Ramos (cell line): ENCODE data around the gene CACNA1D.

Experiments
- in situ Hi-C: fragments of 300-500 bp; cut with MboI; formaldehyde crosslinking; loops from one replicate; pipeline ENCODE4 v1.14.3; 2022; ENCODE audit warnings: low sequenced_read_pairs; ENCODE audit not compliant: unreplicated experiment

CACNA1D gene

DNA sequence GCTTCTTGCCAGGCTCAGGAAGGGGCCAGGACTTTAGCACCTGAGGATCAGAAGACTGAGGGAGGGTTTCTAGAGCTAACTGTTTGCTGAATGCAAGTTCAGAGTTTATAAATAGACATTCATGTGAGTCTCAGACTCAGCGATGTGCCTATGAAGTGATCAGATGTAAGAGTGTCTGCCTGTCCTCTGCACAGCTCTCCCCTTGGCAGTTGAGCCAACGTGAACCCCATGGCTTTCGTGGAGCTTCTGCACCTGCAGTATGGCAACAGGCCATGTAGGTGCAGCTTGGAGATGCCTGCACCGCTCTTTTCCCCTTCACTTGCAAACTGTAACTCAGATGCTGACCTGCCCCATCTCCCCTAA, 209.9 kb downstream of the CACNA1D start:
- in situ Hi-C loops = loop anchor here (25.0 kb wide), 1 partner anchor 592 kb away; no protein-coding TSS in a partner anchor

DNA sequence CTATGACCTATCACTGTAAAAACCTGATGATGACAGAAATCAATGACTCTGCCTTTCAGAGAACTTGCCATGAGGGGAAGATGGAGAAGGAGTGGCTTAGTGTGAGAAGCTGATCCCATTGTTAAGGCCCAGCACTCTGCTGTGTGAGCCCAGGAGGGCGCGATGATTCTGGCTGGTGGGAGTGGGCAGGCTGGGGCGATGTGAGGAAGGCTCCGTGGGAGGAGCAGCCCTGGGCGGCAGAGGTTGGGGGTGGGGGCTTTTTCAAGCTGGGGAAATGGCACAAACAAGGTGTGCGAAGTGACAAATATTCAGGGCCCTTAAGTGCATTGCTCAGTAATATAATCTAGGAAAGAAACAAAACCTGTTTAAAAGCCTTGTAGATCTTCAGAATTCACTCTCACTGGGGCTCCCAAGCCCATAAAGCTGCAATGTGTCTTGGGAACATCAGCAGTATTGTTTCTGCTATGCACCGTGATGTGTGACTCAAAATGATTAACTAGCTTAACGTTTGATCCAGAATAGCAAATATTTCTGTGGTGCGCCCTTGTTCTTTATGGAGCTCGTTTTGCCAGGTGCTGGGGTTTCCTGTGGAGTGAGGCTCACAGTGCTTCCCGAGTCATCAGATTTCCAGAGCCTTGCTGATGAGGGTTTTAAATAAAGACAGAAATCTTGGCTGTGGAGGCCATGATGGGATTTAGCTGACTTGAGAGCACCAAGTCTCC, 210.8 kb downstream of the CACNA1D start:
- in situ Hi-C loops = loop anchor here (25.0 kb wide), 1 partner anchor 593 kb away; no protein-coding TSS in a partner anchor

DNA sequence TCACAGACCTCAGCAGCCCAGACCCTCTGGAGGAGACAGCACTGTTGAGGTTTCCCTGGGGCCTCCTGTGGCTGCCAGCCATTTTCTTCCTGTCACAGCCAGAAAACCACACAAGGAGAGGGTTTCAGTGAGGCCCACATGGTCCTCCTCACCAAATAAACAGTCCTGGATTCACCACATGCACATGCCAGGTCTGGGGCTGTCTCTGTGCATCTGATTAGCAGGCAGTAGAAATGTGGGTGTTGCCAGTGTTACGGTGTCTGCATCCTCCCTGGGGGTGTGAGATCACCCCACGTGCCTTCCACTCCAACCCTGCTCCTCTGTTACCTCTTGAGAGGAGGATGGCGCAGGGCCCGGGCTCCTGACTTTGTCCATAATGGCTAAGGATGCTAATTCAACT, 211.4 kb downstream of the CACNA1D start:
- in situ Hi-C loops = loop anchor here (25.0 kb wide), 1 partner anchor 593 kb away; no protein-coding TSS in a partner anchor

DNA sequence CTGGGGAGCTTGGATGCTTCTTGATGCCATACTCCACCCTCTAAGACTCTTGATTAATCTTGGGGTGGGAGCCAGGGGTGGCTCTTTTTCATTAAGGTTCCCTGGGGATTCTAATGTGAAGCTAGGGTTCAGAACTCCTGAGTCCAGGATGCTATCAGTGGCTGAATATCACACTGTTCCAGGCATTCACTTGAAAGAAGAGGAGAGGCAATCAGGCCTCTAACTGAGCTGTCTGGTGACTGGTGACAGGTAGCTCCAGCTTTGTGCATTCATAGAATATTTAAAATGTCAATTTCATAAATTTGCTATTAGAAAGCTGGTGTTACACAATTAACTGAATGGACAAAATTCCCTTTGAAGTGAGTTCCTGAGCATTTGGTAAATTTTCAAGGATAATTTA, 212.8 kb downstream of the CACNA1D start:
- in situ Hi-C loops = loop anchor here (25.0 kb wide), 1 partner anchor 595 kb away; no protein-coding TSS in a partner anchor

DNA sequence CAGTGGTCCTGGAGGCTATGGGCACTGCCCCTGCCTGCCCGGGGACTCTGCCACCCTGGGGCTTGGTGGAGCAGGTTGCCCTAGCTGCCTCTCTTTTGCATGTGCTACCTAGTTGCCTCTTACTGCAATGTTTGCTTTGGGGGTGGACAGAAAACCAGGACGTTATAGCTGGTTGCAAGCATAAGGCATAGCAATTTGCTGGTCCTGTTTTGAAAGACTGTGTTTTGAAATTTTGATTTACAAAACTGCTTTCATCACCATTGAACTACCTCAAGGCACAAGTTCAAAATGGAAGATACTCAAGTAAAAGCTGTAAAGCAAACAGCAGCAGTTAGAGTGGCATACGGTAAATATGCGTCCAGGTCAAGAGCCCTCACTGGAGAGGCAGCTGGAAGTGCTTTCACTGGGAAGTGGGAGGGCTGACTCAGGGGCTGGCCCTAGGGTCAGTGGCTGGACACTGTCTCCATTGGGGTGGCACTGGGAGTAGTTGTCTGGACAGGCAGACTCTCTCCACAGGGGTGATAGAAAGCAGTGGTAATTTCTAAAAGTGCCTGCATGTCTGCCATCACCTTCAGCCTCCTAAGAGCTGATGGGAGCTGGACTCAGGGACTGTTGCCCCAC, 213.7 kb downstream of the CACNA1D start:
- in situ Hi-C loops = loop anchor here (25.0 kb wide), 1 partner anchor 596 kb away; no protein-coding TSS in a partner anchor

DNA sequence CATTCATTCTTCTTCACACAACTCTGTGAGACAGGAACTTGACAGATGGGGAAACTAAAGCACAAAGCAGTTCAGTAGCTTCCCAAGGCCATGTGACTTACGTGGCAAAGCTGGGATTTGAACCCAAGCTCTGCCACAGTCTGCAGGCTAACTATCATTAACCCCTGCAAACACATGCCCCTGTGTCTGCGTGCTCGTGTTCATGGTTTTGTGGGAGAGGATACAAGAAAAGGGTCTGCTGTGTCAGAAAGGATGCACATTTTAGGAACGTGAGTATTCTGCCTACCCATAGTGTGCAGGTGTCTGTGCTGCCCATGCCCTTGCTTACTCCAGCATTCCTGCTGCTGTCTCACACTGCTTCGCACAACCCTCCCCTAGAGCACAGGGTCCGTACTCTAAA, 214.8 kb downstream of the CACNA1D start:
- in situ Hi-C loops = loop anchor here (25.0 kb wide), 1 partner anchor 597 kb away; no protein-coding TSS in a partner anchor

DNA sequence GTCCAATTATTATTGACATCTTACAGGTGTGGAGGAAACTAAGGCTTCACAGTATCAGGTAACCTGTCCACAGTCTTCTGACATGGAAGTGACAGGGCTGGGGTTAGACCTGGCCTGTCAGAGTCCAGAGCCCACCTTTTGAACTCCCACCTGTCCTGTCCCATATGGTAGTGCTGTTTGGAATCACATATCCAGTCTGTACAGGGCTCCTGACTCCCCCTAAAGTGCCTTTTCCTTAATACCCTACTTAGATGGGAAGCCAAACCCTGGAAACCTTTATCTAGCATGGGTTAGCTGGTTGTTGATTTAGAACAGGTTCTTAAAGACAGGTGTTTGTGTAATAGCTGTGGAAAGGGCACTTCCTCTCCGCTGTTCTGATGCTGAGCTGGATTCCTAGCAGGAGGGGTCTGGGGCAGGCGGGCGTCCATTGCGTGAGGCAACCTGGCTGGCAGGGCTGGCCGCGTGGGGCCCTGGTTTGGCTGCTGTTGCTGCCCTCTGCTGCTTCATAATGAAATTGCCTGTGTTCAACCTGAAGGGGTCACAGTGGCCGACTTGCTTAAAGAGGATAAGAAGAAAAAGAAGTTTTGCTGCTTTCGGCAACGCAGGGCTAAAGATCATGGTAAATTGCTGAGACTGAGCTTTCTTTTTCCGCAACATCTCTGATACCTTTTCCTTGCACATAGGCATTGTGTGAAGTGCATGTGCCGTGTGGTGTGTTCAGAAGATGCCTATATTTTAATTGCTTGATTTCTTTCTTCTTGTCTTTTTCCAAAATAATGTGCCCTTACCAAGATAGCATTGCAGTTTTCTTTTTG, 215.7 kb downstream of the CACNA1D start:
- in situ Hi-C loops = loop anchor here (10.0 to 25.0 kb wide), 2 partner anchors 335 to 598 kb away; no protein-coding TSS in a partner anchor

DNA sequence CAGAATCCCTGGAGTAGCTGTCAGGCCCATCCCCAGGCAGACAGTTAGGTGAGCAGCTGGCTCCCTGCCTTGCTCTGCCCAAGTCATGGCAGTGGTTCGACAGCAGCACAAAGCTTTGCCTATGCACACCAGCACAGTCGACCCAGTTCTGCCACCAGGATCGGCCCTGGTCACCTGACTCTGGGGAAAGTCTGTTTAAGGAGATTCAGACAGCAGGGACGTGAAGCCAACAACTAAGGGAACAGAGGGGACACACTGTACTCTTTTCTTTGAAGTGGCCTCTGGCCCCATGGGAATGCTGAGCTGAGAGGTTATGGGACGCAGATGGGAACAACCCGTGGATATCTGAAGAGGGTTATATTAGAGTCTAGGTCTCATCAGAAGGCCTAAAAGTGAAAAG, 217.0 kb downstream of the CACNA1D start:
- in situ Hi-C loops = loop anchor here (10.0 to 25.0 kb wide), 2 partner anchors 337 to 599 kb away; no protein-coding TSS in a partner anchor

DNA sequence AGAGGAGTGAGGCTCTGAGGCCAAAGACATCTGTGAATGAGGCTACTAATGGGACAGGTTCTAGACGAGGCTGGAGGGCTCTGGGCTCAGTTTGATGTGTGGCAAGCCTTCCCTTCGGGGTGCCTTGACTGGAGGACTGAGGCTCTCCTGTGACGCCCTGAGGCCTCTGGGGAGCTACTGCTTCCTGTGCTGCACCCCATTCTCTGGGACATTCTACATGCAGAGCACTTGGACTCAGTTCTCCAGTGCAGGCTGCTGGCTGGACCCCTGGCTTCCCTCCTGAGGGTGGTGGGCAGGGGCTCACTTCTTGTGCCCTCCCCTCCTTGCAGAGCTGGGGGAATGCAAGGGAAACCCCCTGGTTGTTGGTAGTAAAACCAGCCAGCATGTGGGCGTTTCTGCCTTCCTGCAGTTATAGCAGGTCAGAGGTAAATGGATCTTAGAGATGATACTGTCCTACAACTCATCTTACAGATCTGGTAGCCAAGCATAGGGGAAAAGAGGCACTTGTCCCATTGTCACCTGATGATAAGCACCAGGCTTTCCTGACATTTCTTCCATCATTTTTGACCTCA, 218.5 kb downstream of the CACNA1D start:
- in situ Hi-C loops = loop anchor here (10.0 to 25.0 kb wide), 2 partner anchors 338 to 601 kb away; no protein-coding TSS in a partner anchor

DNA sequence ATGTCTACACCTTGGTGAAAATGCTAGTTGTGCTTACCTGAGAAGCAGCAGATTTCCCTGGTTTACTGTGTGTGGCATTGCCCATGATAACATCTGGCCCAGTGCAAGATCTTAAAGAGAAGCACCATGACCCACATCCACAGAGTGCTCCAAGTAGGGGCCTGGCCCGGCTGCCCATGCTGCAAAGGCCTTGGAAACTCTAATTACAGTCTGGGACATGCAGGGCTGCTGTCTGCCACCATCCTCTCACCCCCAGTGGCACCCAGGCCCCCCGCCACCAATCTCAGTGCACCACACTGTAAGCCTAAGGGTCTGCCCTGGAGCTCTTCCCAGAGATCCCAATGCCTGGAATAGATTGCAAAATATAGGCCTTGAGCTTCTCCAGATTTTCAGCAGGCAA, 219.2 kb downstream of the CACNA1D start:
- in situ Hi-C loops = loop anchor here (10.0 to 25.0 kb wide), 2 partner anchors 339 to 601 kb away; no protein-coding TSS in a partner anchor

DNA sequence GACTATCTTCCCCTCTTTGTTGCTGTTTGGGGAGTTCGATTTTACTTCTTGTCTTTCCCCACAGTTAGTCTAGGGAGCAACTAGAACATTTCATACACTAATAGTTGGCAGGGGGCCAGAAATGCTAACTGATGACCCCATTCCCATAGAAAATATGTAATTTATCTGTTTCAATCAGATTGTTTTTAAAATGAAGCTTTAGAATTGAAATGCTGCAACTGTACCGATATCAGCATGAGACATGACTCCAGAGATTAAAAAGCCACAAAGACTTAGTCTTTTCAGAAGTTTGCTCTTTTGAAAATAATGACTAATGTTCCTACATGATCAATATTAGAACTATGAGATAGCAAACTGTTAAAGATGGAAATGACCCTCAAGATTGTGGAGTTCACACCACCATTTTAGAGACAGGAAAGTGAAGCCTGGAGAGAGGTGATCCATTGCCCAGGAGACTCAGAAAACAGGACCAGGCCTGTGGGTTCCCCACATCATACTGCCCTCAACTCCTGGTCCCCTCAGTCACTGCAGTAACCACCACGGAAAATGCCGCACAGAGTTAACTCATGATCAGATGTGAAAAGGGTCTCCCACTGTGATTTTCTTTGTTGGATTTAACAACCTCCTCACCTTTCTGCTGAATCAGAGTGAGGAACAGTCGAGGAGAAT, 221.5 kb downstream of the CACNA1D start:
- in situ Hi-C loops = loop anchor here (10.0 to 25.0 kb wide), 2 partner anchors 341 to 604 kb away; no protein-coding TSS in a partner anchor

DNA sequence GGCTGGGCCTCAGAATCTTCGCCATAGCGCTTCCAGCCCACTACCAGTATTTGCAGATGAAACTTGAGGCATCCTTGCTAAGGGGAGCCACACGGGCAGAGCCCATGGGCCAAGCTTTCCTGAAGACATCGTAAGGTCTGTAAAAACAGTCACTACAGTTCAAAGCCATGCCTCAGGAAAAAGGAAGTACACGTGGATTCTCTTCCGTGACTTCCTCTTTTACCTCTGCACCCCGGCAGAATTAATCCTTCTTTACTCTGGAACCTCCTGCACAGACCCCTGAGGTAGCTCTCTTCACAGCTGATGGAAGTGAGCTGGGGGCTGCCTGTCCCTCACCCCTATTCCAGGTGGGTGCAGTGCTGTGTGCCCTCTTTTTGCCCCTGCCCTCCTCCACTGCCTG, 222.6 kb downstream of the CACNA1D start:
- in situ Hi-C loops = loop anchor here (10.0 to 25.0 kb wide), 2 partner anchors 342 to 605 kb away; no protein-coding TSS in a partner anchor

DNA sequence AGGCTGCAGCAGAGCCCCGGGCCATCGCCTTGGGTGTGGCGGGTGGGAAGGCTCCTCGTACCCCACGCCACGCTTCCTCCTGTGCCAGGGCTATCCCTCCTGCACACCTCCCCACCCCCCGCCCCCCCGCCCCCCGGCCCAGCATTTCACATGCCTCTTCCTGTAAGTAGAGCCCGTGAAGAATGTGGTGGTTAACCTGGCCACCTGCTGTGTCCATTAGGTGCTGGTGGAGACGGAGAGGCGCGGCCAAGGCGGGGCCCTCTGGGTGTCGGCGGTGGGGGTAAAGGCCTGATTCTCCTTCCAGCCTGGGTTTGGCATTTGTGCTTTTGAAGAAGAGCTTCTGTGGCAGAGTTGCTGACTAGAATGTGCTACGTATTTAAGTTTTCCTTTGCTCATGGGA, 224.1 kb downstream of the CACNA1D start:
- in situ Hi-C loops = loop anchor here (10.0 to 25.0 kb wide), 2 partner anchors 344 to 606 kb away; no protein-coding TSS in a partner anchor

DNA sequence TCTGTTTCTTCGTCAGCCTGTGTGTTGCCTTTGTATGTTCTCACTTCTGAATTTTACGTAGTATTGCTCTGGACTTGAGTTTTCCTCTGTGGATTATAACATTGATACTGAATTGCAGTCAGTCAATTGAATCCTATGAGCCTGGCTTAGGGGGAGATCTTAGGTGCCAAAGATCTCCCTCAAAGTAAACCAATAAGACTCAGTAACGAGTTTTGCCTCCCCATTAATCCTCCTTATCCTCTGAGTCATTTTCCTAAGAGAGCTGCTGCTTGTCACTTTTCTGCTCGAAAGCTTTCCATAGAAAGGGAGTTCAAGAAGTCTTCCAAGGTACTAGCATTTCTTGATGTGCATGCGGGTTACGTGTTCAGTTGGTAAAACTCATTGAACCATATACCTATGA, 225.4 kb downstream of the CACNA1D start:
- in situ Hi-C loops = loop anchor here (10.0 to 25.0 kb wide), 2 partner anchors 345 to 607 kb away; no protein-coding TSS in a partner anchor

DNA sequence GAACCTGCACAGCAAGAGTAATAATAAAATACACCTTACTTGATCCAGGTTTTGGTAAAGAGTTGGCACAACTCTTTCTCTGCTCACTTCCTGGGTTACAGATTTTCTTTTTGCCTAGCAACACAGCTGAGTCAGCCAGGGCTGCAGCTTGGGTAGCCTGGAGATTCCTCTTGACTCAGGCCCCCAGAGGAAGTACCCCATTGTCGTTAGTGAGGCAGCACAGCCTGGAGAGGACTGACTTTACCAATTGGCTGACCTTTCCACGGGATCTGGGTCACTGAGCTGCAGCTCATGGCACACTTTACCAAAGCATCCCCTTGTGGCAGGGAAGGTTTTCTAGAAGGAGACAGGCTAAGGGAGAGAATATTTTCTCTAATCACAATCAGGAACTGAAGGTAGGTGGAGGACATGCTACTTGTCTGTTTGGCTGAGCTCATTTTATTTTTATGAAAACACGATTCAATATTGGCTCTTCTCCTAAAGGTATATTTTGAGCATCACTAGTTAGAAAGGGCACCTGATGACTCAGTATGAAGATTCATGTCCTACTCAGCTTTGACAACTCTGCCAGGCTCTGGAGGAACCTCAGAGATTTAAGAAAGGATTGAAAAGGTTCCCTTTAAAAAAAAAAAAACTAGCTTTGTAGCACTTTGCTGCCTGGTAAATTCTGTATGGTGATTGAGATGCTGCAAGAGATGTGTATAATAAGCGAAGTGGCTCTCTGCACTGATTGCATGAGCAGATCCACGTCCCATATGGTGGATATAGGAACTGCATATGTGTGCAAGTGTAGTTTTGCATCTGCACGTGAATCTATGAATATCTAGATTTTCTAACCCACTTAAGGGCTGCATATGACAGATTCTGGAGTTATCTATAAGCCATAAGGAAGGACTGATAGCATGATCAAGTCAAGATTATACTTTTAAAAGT, 227.0 kb downstream of the CACNA1D start:
- in situ Hi-C loops = loop anchor here (25.0 kb wide), 1 partner anchor 609 kb away; no protein-coding TSS in a partner anchor

DNA sequence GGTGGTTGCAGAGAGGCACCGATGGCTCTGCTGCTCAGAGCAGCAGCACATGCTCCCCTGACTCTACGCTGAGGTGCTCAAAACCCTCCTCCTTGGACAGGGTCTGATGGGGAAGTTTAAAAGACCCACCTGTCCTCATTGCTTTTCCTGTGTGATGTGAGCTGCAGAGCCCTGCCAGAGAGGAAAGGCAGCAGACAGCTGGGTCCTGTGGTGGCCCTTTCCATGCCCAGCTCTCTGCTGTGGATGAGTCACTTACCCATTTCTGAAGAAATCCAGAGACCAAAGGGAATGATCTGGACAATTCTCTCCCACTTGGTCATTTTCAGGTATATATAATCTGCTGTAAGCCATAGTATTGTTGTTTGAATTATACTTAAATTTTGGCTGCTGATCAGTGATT, 230.2 kb downstream of the CACNA1D start:
- in situ Hi-C loops = loop anchor here (25.0 kb wide), 1 partner anchor 612 kb away; no protein-coding TSS in a partner anchor

DNA sequence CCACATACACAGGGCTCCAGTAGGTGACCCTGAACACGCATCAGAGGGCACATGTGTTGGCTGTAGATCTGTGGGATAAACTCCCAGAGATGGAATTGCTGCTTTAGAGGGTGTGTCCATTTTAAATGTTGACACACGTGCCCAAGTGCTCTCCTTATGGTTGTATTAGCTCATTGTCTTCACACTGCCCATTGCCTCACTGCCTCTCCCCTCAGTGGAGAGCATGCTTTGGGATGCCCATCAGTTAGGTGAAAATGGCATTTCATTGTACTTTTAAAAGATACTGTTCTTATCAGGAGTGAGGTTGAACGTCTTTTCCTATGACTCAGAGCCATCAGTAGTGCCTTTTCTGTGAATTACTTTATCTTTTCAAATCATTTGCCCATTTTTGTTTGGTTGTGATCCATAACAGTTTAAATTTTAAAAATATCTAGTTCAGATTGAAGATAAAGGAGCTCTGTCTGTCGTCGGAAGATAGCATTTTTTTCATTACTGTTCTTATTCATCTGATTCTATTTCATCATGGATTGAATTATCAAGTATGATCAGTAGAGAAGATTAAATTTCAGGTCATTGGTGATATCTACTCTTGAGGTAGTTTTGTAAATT, 231.1 kb downstream of the CACNA1D start:
- in situ Hi-C loops = no loop called here

DNA sequence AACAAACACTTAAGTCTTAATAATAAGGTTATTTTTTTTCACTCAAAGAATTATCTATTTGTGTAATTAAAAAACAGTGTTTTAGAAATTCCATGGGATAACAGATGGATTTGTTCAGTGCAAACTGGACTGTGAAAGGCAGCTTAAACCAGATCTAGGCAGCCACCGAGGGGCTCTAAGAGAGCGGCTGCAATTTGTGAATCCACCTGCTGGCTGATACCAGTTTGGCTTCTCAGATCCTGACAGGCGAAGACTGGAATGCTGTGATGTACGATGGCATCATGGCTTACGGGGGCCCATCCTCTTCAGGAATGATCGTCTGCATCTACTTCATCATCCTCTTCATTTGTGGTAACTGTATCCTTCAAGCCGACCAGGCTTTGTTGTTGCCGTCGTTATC, 232.2 kb downstream of the CACNA1D start:
- in situ Hi-C loops = no loop called here
